Ishikawa (cell line): Measurements from ENCODE around the gene SRGAP1.

Experiments
- EP300 ChIP-seq: IDR thresholded peaks from 2 replicates; pipeline ENCODE4 v1.6.1; 2012; ENCODE audit warnings: borderline replicate concordance
- FOXM1 ChIP-seq: IDR thresholded peaks from 2 replicates; pipeline ENCODE4 v1.6.1; 2012; ENCODE audit warnings: low read depth, borderline replicate concordance
- RAD21 ChIP-seq: IDR thresholded peaks from 2 replicates; pipeline ENCODE4 v1.6.1; 2012; ENCODE audit warnings: low read depth
- TAF1 ChIP-seq: IDR thresholded peaks from 2 replicates; pipeline ENCODE4 v1.6.1; 2012; ENCODE audit warnings: low read depth, mild to moderate bottlenecking
- TEAD4 ChIP-seq: IDR thresholded peaks from 2 replicates; pipeline ENCODE4 v1.6.1; 2012
- TF ChIP-seq, protein P1 (sequence below): IDR thresholded peaks from 2 replicates; pipeline ENCODE4 v1.6.1; 2012; ENCODE audit warnings: low read depth, mild to moderate bottlenecking
- TF ChIP-seq, protein P2 (sequence below): IDR thresholded peaks from 2 replicates; pipeline ENCODE4 v1.6.1; 2012
- TF ChIP-seq, protein P3 (sequence below): IDR thresholded peaks from 2 replicates; pipeline ENCODE4 v1.6.1; 2012

DNA sequence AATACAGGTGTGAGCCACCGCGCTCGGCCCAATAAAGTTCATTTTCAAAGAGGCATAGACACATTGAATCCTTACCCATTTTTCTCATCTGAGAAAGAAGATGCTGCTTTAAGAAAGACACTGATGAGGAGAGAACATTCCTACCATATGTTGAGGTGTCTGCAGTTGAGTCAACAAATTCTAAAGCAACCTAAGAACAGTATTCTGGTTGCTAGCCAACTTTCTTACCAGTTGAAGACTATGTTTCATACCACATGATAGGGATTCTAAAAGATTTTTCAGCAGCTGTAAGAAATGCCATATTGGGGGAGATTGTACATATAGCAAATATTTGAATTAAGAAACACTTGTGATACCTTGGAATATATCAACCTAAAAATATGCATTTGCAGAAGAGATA is 160.1 kb downstream of the SRGAP1 start:
- TF ChIP-seq FOXM1 (no peak), TAF1 (no peak), EP300 (no peak), TEAD4 (no peak), RAD21 (no peak)
- TF ChIP-seq, protein P1, sequence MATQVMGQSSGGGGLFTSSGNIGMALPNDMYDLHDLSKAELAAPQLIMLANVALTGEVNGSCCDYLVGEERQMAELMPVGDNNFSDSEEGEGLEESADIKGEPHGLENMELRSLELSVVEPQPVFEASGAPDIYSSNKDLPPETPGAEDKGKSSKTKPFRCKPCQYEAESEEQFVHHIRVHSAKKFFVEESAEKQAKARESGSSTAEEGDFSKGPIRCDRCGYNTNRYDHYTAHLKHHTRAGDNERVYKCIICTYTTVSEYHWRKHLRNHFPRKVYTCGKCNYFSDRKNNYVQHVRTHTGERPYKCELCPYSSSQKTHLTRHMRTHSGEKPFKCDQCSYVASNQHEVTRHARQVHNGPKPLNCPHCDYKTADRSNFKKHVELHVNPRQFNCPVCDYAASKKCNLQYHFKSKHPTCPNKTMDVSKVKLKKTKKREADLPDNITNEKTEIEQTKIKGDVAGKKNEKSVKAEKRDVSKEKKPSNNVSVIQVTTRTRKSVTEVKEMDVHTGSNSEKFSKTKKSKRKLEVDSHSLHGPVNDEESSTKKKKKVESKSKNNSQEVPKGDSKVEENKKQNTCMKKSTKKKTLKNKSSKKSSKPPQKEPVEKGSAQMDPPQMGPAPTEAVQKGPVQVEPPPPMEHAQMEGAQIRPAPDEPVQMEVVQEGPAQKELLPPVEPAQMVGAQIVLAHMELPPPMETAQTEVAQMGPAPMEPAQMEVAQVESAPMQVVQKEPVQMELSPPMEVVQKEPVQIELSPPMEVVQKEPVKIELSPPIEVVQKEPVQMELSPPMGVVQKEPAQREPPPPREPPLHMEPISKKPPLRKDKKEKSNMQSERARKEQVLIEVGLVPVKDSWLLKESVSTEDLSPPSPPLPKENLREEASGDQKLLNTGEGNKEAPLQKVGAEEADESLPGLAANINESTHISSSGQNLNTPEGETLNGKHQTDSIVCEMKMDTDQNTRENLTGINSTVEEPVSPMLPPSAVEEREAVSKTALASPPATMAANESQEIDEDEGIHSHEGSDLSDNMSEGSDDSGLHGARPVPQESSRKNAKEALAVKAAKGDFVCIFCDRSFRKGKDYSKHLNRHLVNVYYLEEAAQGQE = no peak
- TF ChIP-seq, protein P2, sequence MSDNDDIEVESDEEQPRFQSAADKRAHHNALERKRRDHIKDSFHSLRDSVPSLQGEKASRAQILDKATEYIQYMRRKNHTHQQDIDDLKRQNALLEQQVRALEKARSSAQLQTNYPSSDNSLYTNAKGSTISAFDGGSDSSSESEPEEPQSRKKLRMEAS = no peak
- TF ChIP-seq, protein P3, sequence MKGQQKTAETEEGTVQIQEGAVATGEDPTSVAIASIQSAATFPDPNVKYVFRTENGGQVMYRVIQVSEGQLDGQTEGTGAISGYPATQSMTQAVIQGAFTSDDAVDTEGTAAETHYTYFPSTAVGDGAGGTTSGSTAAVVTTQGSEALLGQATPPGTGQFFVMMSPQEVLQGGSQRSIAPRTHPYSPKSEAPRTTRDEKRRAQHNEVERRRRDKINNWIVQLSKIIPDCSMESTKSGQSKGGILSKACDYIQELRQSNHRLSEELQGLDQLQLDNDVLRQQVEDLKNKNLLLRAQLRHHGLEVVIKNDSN = no peak
